ENCODE results near the gene VKORC1.

VKORC1 gene

GRCh38 chr16:31071861-31072260, 22.7 kb downstream of the VKORC1 start:
- no CpG with 5 or more reads among the region's 4 CpGs for WGBS, 2 donors (ENCODE audit: extremely low coverage in 2 of 2, insufficient read length in 2 of 2, insufficient replicate concordance in 1 of 2)
- H2AFZ ChIP-seq (ENCODE audit: low read length): no peak overlapping the region

DNA sequence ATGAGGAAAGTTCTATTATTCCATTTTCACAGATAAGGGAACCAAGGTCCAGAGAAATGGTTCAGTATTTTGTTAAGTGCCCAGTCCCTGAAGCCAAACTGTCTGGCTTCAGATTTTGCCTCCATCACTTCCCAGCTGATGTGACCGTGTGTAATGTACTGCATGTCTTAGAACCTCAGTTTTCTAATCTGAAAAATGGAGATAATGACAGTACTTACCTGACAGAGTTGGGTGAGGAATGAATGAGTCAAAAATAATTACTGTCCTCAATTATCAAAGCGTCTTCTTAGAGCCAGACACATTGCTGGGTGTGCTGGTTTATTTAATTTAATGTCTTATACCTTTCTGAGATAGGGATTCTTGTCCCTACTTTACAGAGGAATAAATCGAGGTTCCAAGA, 27.3 kb downstream of the VKORC1 start:
- no peak overlapping the region for H4K91ac ChIP-seq (ENCODE audit: low read depth, low read length, poor library complexity)
- peaks cover 4 to 6% of the 10 kb centered on the region in 2 donors for H3K4me1 ChIP-seq (ENCODE audit: control insufficient read depth in 2 of 2, insufficient read depth in 1 of 2, low read depth in 1 of 2, low read length in 2 of 2)
- no peaks in the 10 kb centered on the region for H3K9me3 ChIP-seq (replicated peaks in 1 of 2; ENCODE audit: control insufficient read depth in 2 of 2, insufficient read depth in 1 of 2, low read depth in 1 of 2, low read length in 2 of 2)
- H2AK5ac ChIP-seq (ENCODE audit: low read depth, low read length): no peak overlapping the region
- no peak overlapping the region for H3K4me2 ChIP-seq (ENCODE audit: insufficient read depth, low read length, poor library complexity, severe bottlenecking)
- peaks cover 10 to 31% of the 10 kb centered on the region in 2 donors for H3K36me3 ChIP-seq (replicated peaks in 1 of 2; ENCODE audit: control insufficient read depth in 2 of 2, insufficient read depth in 2 of 2, low read length in 2 of 2)
- H3K14ac ChIP-seq (ENCODE audit: low read length): no peak overlapping the region
- H4K8ac ChIP-seq (ENCODE audit: low read depth, low read length): no peak overlapping the region
- no peak for DNase-seq (ENCODE audit: low spot score)
- no peak overlapping the region for H3K23ac ChIP-seq (ENCODE audit: low read depth, low read length, poor library complexity)
- H3K79me1 ChIP-seq (ENCODE audit: low read depth, low read length): peaks cover 13% of the 10 kb centered on the region
- WGBS, 2 donors (ENCODE audit: extremely low coverage in 2 of 2, insufficient read length in 2 of 2, insufficient replicate concordance in 1 of 2): no CpG with 5 or more reads among the region's 3 CpGs
- no peak overlapping the region for H3K9ac ChIP-seq (ENCODE audit: low read depth, low read length, poor library complexity)
- no peak overlapping the region for H2BK12ac ChIP-seq (ENCODE audit: low read length)
- H3K18ac ChIP-seq (ENCODE audit: low read length): no peak overlapping the region
- H3K27ac ChIP-seq (replicated peaks; ENCODE audit: low read length): no peak overlapping the region
- no peak overlapping the region for H2BK120ac ChIP-seq (ENCODE audit: low read depth, low read length)
- no peak overlapping the region for H3K4ac ChIP-seq (ENCODE audit: low read length)
- no peak overlapping the region for H2BK5ac ChIP-seq (ENCODE audit: low read length)
- no peak overlapping the region for H2AFZ ChIP-seq (ENCODE audit: low read length)
- H3K27me3 ChIP-seq (ENCODE audit: control insufficient read depth in 3 of 3, insufficient read depth in 3 of 3, low read depth in 1 of 3, low read length in 3 of 3): no peaks in the 10 kb centered on the region
- no peak overlapping the region for H3K4me3 ChIP-seq (ENCODE audit: low read length in 2 of 2)
- no peak overlapping the region for H2BK15ac ChIP-seq (ENCODE audit: low read length)

More at GRCh38 chr16:31071861-31072260, 22.7 kb downstream of the VKORC1 start:
- H3K9ac ChIP-seq (ENCODE audit: low read depth, low read length, poor library complexity): no peak overlapping the region
- no peak overlapping the region for H3K18ac ChIP-seq (ENCODE audit: low read length)
- no peak overlapping the region for H4K91ac ChIP-seq (ENCODE audit: low read depth, low read length, poor library complexity)
- no peak overlapping the region for H2BK5ac ChIP-seq (ENCODE audit: low read length)
- H3K14ac ChIP-seq (ENCODE audit: low read length): no peak overlapping the region
- H2BK15ac ChIP-seq (ENCODE audit: low read length): no peak overlapping the region
- no peak overlapping the region for H3K27ac ChIP-seq (replicated peaks; ENCODE audit: low read length)
- no peak overlapping the region for H3K23ac ChIP-seq (ENCODE audit: low read depth, low read length, poor library complexity)
- H3K4me2 ChIP-seq (ENCODE audit: insufficient read depth, low read length, poor library complexity, severe bottlenecking): peak overlapping the region; percentile 92
- no peak overlapping the region for H2BK12ac ChIP-seq (ENCODE audit: low read length)
- no peak overlapping the region for H2BK120ac ChIP-seq (ENCODE audit: low read depth, low read length)
- H3K4ac ChIP-seq (ENCODE audit: low read length): no peak overlapping the region
- peaks cover 7 to 20% of the 10 kb centered on the region in 2 donors for H3K36me3 ChIP-seq (replicated peaks in 1 of 2; ENCODE audit: control insufficient read depth in 2 of 2, insufficient read depth in 2 of 2, low read length in 2 of 2)
- no peaks in the 10 kb centered on the region for H3K27me3 ChIP-seq (ENCODE audit: control insufficient read depth in 3 of 3, insufficient read depth in 3 of 3, low read depth in 1 of 3, low read length in 3 of 3)
- H3K79me1 ChIP-seq (ENCODE audit: low read depth, low read length): peaks cover 7% of the 10 kb centered on the region
- H3K9me3 ChIP-seq (replicated peaks in 1 of 2; ENCODE audit: control insufficient read depth in 2 of 2, insufficient read depth in 1 of 2, low read depth in 1 of 2, low read length in 2 of 2): no peaks in the 10 kb centered on the region
- H3K4me1 ChIP-seq (ENCODE audit: control insufficient read depth in 2 of 2, insufficient read depth in 1 of 2, low read depth in 1 of 2, low read length in 2 of 2): peaks cover 4 to 7% of the 10 kb centered on the region in 2 donors
- DNase-seq (ENCODE audit: low spot score): no peak
- peak overlapping the region in 1 of 2 donors; percentile 80 for H3K4me3 ChIP-seq (ENCODE audit: low read length in 2 of 2)
- no peak overlapping the region for H4K8ac ChIP-seq (ENCODE audit: low read depth, low read length)
- H2AK5ac ChIP-seq (ENCODE audit: low read depth, low read length): no peak overlapping the region

DNA sequence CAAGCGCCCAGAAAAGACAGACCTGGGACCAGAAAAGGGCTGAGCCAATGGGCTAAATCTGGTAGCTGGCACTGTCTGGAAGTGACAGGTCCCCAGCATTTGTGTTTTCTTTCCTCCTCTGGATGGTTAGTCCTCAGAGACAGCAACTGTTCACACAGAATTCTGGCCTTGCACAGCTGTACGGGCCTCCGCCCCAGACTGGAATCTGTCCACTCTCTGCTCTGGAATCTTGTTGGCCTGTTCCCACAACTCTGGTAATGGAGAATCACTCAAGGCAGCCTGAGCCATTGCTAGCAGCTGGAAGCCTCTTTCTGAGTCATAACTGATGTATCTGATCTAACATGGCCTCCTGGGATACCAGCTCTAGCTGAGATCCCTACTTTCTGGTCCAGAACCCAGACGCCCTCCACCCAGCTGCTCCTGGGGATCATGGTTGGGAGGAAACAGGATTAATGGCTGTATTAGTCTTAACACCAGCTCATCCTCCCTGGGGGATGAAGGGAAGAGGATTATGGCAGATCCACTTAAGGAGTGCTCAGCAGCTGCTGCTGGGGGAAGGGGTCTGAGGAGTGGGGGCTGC, 29.6 kb downstream of the VKORC1 start:
- H4K8ac ChIP-seq (ENCODE audit: low read depth, low read length): no peak overlapping the region
- H3K36me3 ChIP-seq (replicated peaks in 1 of 2; ENCODE audit: control insufficient read depth in 2 of 2, insufficient read depth in 2 of 2, low read length in 2 of 2): peaks cover 26 to 54% of the 10 kb centered on the region in 2 donors
- peaks cover 0 to 3% of the 10 kb centered on the region in 2 donors for H3K4me1 ChIP-seq (ENCODE audit: control insufficient read depth in 2 of 2, insufficient read depth in 1 of 2, low read depth in 1 of 2, low read length in 2 of 2)
- no peak overlapping the region for H3K4me3 ChIP-seq (ENCODE audit: low read length in 2 of 2)
- no peak overlapping the region for H2AK5ac ChIP-seq (ENCODE audit: low read depth, low read length)
- H3K9ac ChIP-seq (ENCODE audit: low read depth, low read length, poor library complexity): no peak overlapping the region
- H2BK120ac ChIP-seq (ENCODE audit: low read depth, low read length): no peak overlapping the region
- H2BK12ac ChIP-seq (ENCODE audit: low read length): no peak overlapping the region
- H3K9me3 ChIP-seq (replicated peaks in 1 of 2; ENCODE audit: control insufficient read depth in 2 of 2, insufficient read depth in 1 of 2, low read depth in 1 of 2, low read length in 2 of 2): no peaks in the 10 kb centered on the region
- H2BK15ac ChIP-seq (ENCODE audit: low read length): no peak overlapping the region
- no peak overlapping the region for H4K91ac ChIP-seq (ENCODE audit: low read depth, low read length, poor library complexity)
- no CpG with 5 or more reads among the region's 4 CpGs for WGBS, 2 donors (ENCODE audit: extremely low coverage in 2 of 2, insufficient read length in 2 of 2, insufficient replicate concordance in 1 of 2)
- no peaks in the 10 kb centered on the region for H3K27me3 ChIP-seq (ENCODE audit: control insufficient read depth in 3 of 3, insufficient read depth in 3 of 3, low read depth in 1 of 3, low read length in 3 of 3)
- no peak overlapping the region for H3K18ac ChIP-seq (ENCODE audit: low read length)
- H3K79me1 ChIP-seq (ENCODE audit: low read depth, low read length): peaks cover 13% of the 10 kb centered on the region
- H3K4me2 ChIP-seq (ENCODE audit: insufficient read depth, low read length, poor library complexity, severe bottlenecking): no peak overlapping the region
- no peak overlapping the region for H3K23ac ChIP-seq (ENCODE audit: low read depth, low read length, poor library complexity)
- no peak for DNase-seq (ENCODE audit: low spot score)
- H2AFZ ChIP-seq (ENCODE audit: low read length): no peak overlapping the region
- no peak overlapping the region for H3K27ac ChIP-seq (replicated peaks; ENCODE audit: low read length)
- no peak overlapping the region for H2BK5ac ChIP-seq (ENCODE audit: low read length)
- no peak overlapping the region for H3K4ac ChIP-seq (ENCODE audit: low read length)
- no peak overlapping the region for H3K14ac ChIP-seq (ENCODE audit: low read length)

DNA sequence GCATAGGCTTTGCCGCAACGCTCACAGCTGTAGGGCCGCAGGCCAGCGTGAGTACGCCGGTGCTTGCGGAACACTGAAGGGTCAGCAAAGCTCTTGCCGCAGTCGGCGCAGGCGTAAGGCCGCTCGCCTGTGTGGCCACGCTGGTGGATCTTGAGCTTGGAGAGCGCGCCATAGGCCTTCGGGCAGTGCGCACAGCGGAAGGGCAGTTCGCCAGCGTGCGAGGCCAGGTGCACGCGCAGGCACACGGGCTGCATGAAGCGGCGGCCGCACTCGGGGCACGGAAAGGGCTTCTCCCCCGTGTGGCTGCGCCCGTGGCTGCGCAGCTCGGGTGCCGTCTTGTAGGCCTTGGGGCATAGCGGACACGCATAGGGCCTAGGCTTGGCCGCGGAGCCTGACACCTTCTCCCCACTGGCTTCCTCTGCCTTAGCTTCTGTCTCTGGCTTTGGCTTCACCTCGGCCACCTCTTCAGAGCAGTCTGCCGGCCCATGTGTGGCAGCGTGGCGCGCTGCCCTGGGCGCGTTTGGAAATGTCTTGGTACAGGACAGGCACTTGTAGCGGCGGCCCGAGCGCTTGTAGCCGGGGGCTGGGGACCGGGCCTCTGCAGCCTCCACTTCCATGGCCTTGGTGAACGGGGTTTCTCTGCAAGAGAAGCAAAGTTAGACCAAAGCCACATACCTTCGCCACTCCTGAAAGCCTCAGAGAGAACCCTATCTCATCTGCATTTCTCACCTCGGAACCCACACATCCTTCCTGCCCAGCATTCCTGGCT, 30.6 kb downstream of the VKORC1 start:
- no peak overlapping the region for H3K4me2 ChIP-seq (ENCODE audit: insufficient read depth, low read length, poor library complexity, severe bottlenecking)
- peak overlapping the region; percentile 75 for H2BK5ac ChIP-seq (ENCODE audit: low read length)
- H4K8ac ChIP-seq (ENCODE audit: low read depth, low read length): peak overlapping the region; percentile 82
- H3K14ac ChIP-seq (ENCODE audit: low read length): no peak overlapping the region
- peaks cover 0 to 3% of the 10 kb centered on the region in 2 donors for H3K4me1 ChIP-seq (ENCODE audit: control insufficient read depth in 2 of 2, insufficient read depth in 1 of 2, low read depth in 1 of 2, low read length in 2 of 2)
- H3K27me3 ChIP-seq (ENCODE audit: control insufficient read depth in 3 of 3, insufficient read depth in 3 of 3, low read depth in 1 of 3, low read length in 3 of 3): no peaks in the 10 kb centered on the region
- no peak overlapping the region for H4K91ac ChIP-seq (ENCODE audit: low read depth, low read length, poor library complexity)
- no peak overlapping the region for H2BK12ac ChIP-seq (ENCODE audit: low read length)
- peak overlapping the region; percentile 73 for H3K23ac ChIP-seq (ENCODE audit: low read depth, low read length, poor library complexity)
- no peak overlapping the region for H2BK15ac ChIP-seq (ENCODE audit: low read length)
- H2AK5ac ChIP-seq (ENCODE audit: low read depth, low read length): no peak overlapping the region
- H3K79me1 ChIP-seq (ENCODE audit: low read depth, low read length): peaks cover 13% of the 10 kb centered on the region
- no CpG with 5 or more reads among the region's 56 CpGs for WGBS, 2 donors (ENCODE audit: extremely low coverage in 2 of 2, insufficient read length in 2 of 2, insufficient replicate concordance in 1 of 2)
- H3K9me3 ChIP-seq (replicated peaks in 1 of 2; ENCODE audit: control insufficient read depth in 2 of 2, insufficient read depth in 1 of 2, low read depth in 1 of 2, low read length in 2 of 2): no peaks in the 10 kb centered on the region
- no peak overlapping the region for H2AFZ ChIP-seq (ENCODE audit: low read length)
- no peak overlapping the region for H3K18ac ChIP-seq (ENCODE audit: low read length)
- H2BK120ac ChIP-seq (ENCODE audit: low read depth, low read length): no peak overlapping the region
- peaks cover 26 to 60% of the 10 kb centered on the region in 2 donors for H3K36me3 ChIP-seq (replicated peaks in 1 of 2; ENCODE audit: control insufficient read depth in 2 of 2, insufficient read depth in 2 of 2, low read length in 2 of 2)
- H3K27ac ChIP-seq (replicated peaks; ENCODE audit: low read length): no peak overlapping the region
- H3K4me3 ChIP-seq (ENCODE audit: low read length in 2 of 2): peak overlapping the region in 1 of 2 donors; percentile 39
- H3K9ac ChIP-seq (ENCODE audit: low read depth, low read length, poor library complexity): no peak overlapping the region
- H3K4ac ChIP-seq (ENCODE audit: low read length): peak overlapping the region; percentile 11
- no peak for DNase-seq (ENCODE audit: low spot score)
